WTC11 (cell line): Measurements from ENCODE around the gene SYNGR3. TPM values are rescaled to one million over a fixed set of nuclear protein-coding genes. Genes with fewer than 3 reads are reported as not detected.

Source experiments
- ATAC-seq: fragments of 200-7000 bp; cut with Tn5 transposase; 2 replicates; pipeline ENCODE4 v1.10.0; 2021; ENCODE audit warnings: mild to moderate bottlenecking, moderate library complexity
- CTCF ChIA-PET: fragments of 300-600 bp; sonication (Branson Sonifier 250); formaldehyde crosslinking; loops from one replicate; lab custom pipeline; 2021; ENCODE audit warnings: antibody characterized with exemption; lab: Charles Lee
- POLR2A ChIA-PET: fragments of 350-600 bp; sonication (Branson Sonifier 250); formaldehyde crosslinking; loops from one replicate; lab custom pipeline; 2021; ENCODE audit warnings: antibody characterized with exemption; lab: Charles Lee
- DNase-seq: peaks from one replicate; pipeline ENCODE4 v3.0.0; 2021; ENCODE audit warnings: low spot score
- H3K27ac Mint-ChIP-seq: 2 replicates; pipeline ENCODE4 v1.8.0; 2021; ENCODE audit warnings: mixed read lengths
- H3K27me3 Mint-ChIP-seq: 2 replicates; pipeline ENCODE4 v1.8.0; 2021; ENCODE audit warnings: low read depth, mild to moderate bottlenecking, moderate library complexity, mixed read lengths
- H3K36me3 Mint-ChIP-seq: 2 replicates; pipeline ENCODE4 v1.8.0; 2021; ENCODE audit warnings: mixed read lengths
- H3K4me1 Mint-ChIP-seq: 2 replicates; pipeline ENCODE4 v1.8.0; 2022; ENCODE audit warnings: mixed read lengths
- H3K4me3 Mint-ChIP-seq: 2 replicates; pipeline ENCODE4 v1.8.0; 2021; ENCODE audit warnings: mild to moderate bottlenecking, moderate library complexity, mixed read lengths
- H3K9me3 Mint-ChIP-seq: 2 replicates; pipeline ENCODE4 v1.8.0; 2021; ENCODE audit warnings: mixed read lengths
- AR ChIP-seq: fragments of 250-450 bp; sonication (Bioruptor Pico); IDR thresholded peaks from 2 replicates; pipeline ENCODE4 v1.9.0; 2021; ENCODE audit warnings: mild to moderate bottlenecking
- CBFB ChIP-seq: sonication (generic); formaldehyde crosslinking; IDR thresholded peaks from 2 replicates; pipeline ENCODE4 v1.8.1; 2022; ENCODE audit warnings: mild to moderate bottlenecking, low read depth, missing genetic modification reagents
- ERG ChIP-seq: fragments of 250-450 bp; sonication (Bioruptor Pico); IDR thresholded peaks from 2 replicates; pipeline ENCODE4 v1.8.0; 2021; ENCODE audit warnings: mild to moderate bottlenecking
- GABPB1 ChIP-seq: sonication (generic); formaldehyde crosslinking; IDR thresholded peaks from 2 replicates; pipeline ENCODE4 v1.8.1; 2023; ENCODE audit warnings: mild to moderate bottlenecking, missing genetic modification reagents
- MAX ChIP-seq: sonication (generic); formaldehyde crosslinking; IDR thresholded peaks from 2 replicates; pipeline ENCODE4 v1.8.0; 2022; ENCODE audit warnings: mild to moderate bottlenecking, missing genetic modification reagents
- MXD4 ChIP-seq: fragments of 250-450 bp; sonication (Bioruptor Pico); IDR thresholded peaks from 2 replicates; pipeline ENCODE4 v1.8.0; 2021; ENCODE audit warnings: mild to moderate bottlenecking, moderate library complexity, borderline replicate concordance
- NFYB ChIP-seq: sonication (generic); formaldehyde crosslinking; conservative IDR thresholded peaks from 2 replicates; pipeline ENCODE4 v1.8.0; 2022; ENCODE audit warnings: low read depth, missing genetic modification reagents
- OVOL2 ChIP-seq: fragments of 250-450 bp; sonication (Bioruptor Pico); IDR thresholded peaks from 2 replicates; pipeline ENCODE4 v1.9.0; 2021; ENCODE audit warnings: mild to moderate bottlenecking, borderline replicate concordance
- SP1 ChIP-seq: sonication (generic); formaldehyde crosslinking; conservative IDR thresholded peaks from 2 replicates; pipeline ENCODE4 v1.8.1; 2022; ENCODE audit warnings: missing genetic modification reagents
- ZNF138 ChIP-seq: sonication (generic); formaldehyde crosslinking; conservative IDR thresholded peaks from 2 replicates; pipeline ENCODE4 v1.8.1; 2022; ENCODE audit warnings: mild to moderate bottlenecking, moderate library complexity, missing genetic modification reagents
- total RNA-seq: library from RNA; stranded (reverse); gene quantifications from 3 replicates; pipeline ENCODE4 v1.2.3, GENCODE V29; 2021
- TF ChIP-seq, protein P1 (sequence below): fragments of 250-450 bp; sonication (Bioruptor Pico); IDR thresholded peaks from 2 replicates; pipeline ENCODE4 v1.9.0; 2021; ENCODE audit warnings: mild to moderate bottlenecking, borderline replicate concordance
- TF ChIP-seq, protein P2 (sequence below): sonication (generic); formaldehyde crosslinking; IDR thresholded peaks from 2 replicates; pipeline ENCODE4 v1.8.1; 2022; ENCODE audit warnings: missing genetic modification reagents, borderline replicate concordance
- TF ChIP-seq, protein P3 (sequence below): sonication (generic); formaldehyde crosslinking; IDR thresholded peaks from 2 replicates; pipeline ENCODE4 v1.8.1; 2023; ENCODE audit warnings: mild to moderate bottlenecking, missing genetic modification reagents, moderate library complexity

The SYNGR3 gene
- total RNA-seq, 1 experiment from 2014 or later: 41.5 TPM

DNA sequence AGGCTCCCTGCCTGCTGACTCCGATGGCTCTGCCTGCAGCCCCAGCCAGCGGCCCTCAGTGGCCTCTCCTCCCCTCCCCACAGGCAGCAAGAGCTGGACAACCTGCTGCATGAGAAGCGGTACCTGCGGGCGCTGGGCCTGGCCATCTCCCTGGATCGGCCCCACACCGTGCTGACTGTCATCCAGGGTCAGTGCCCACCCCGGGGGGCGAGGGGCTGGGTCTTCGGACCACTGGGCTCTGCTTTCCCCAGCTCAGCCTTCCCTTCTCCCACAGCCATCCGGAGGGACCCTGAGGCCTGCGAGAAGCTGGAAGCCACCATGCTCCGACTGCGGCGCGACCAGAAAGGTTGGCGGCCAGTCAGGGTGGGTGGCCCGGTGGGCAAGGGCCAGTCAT, 11.9 kb upstream of the SYNGR3 start:
- ATAC-seq (no peak), DNase-seq (no peak)
- H3K9me3 Mint-ChIP-seq: no peaks in the 10 kb centered on the region
- ChIA-PET CTCF (interaction anchor here (1.5 kb wide), 1 partner anchor 26 kb away, joined by 3 read pairs; no protein-coding TSS in a partner anchor), POLR2A (interaction anchor here (1.2 to 1.6 kb wide), 2 partner anchors 13 to 14 kb away, joined by 3 to 7 read pairs; partner anchors contain the start of gene RPS2)
- peaks cover 10% of the 10 kb centered on the region for H3K36me3 Mint-ChIP-seq
- H3K27me3 Mint-ChIP-seq: peaks cover 33% of the 10 kb centered on the region
- no peak overlapping the region for H3K27ac Mint-ChIP-seq
- H3K4me3 Mint-ChIP-seq: no peak overlapping the region
- H3K4me1 Mint-ChIP-seq: peaks cover 16% of the 10 kb centered on the region
- TF ChIP-seq ZNF138 (CRISPR knock-in tag): no peak
- no peak for TF ChIP-seq GABPB1 (CRISPR knock-in tag)
- TF ChIP-seq, protein P1, sequence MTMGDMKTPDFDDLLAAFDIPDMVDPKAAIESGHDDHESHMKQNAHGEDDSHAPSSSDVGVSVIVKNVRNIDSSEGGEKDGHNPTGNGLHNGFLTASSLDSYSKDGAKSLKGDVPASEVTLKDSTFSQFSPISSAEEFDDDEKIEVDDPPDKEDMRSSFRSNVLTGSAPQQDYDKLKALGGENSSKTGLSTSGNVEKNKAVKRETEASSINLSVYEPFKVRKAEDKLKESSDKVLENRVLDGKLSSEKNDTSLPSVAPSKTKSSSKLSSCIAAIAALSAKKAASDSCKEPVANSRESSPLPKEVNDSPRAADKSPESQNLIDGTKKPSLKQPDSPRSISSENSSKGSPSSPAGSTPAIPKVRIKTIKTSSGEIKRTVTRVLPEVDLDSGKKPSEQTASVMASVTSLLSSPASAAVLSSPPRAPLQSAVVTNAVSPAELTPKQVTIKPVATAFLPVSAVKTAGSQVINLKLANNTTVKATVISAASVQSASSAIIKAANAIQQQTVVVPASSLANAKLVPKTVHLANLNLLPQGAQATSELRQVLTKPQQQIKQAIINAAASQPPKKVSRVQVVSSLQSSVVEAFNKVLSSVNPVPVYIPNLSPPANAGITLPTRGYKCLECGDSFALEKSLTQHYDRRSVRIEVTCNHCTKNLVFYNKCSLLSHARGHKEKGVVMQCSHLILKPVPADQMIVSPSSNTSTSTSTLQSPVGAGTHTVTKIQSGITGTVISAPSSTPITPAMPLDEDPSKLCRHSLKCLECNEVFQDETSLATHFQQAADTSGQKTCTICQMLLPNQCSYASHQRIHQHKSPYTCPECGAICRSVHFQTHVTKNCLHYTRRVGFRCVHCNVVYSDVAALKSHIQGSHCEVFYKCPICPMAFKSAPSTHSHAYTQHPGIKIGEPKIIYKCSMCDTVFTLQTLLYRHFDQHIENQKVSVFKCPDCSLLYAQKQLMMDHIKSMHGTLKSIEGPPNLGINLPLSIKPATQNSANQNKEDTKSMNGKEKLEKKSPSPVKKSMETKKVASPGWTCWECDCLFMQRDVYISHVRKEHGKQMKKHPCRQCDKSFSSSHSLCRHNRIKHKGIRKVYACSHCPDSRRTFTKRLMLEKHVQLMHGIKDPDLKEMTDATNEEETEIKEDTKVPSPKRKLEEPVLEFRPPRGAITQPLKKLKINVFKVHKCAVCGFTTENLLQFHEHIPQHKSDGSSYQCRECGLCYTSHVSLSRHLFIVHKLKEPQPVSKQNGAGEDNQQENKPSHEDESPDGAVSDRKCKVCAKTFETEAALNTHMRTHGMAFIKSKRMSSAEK (CRISPR knock-in tag): no peak
- no peak for TF ChIP-seq MAX
- no peak for TF ChIP-seq MXD4 (CRISPR knock-in tag)
- no peak for TF ChIP-seq OVOL2 (CRISPR knock-in tag)
- no peak for TF ChIP-seq CBFB (CRISPR knock-in tag)
- TF ChIP-seq, protein P2, sequence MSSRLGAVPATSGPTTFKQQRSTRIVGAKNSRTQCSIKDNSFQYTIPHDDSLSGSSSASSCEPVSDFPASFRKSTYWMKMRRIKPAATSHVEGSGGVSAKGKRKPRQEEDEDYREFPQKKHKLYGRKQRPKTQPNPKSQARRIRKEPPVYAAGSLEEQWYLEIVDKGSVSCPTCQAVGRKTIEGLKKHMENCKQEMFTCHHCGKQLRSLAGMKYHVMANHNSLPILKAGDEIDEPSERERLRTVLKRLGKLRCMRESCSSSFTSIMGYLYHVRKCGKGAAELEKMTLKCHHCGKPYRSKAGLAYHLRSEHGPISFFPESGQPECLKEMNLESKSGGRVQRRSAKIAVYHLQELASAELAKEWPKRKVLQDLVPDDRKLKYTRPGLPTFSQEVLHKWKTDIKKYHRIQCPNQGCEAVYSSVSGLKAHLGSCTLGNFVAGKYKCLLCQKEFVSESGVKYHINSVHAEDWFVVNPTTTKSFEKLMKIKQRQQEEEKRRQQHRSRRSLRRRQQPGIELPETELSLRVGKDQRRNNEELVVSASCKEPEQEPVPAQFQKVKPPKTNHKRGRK (CRISPR knock-in tag): no peak
- TF ChIP-seq AR (CRISPR knock-in tag): no peak
- TF ChIP-seq SP1: no peak
- TF ChIP-seq NFYB (CRISPR knock-in tag): no peak
- TF ChIP-seq, protein P3, sequence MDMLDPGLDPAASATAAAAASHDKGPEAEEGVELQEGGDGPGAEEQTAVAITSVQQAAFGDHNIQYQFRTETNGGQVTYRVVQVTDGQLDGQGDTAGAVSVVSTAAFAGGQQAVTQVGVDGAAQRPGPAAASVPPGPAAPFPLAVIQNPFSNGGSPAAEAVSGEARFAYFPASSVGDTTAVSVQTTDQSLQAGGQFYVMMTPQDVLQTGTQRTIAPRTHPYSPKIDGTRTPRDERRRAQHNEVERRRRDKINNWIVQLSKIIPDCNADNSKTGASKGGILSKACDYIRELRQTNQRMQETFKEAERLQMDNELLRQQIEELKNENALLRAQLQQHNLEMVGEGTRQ (CRISPR knock-in tag): no peak
- TF ChIP-seq ERG (CRISPR knock-in tag): no peak
